ENCODE measurements around the gene CUEDC2.

CUEDC2 gene

GRCh38 chr10:102396730-102397151 is 35.6 kb downstream of the CUEDC2 start:
- no peak for DNase-seq (ENCODE audit: low spot score)

DNA sequence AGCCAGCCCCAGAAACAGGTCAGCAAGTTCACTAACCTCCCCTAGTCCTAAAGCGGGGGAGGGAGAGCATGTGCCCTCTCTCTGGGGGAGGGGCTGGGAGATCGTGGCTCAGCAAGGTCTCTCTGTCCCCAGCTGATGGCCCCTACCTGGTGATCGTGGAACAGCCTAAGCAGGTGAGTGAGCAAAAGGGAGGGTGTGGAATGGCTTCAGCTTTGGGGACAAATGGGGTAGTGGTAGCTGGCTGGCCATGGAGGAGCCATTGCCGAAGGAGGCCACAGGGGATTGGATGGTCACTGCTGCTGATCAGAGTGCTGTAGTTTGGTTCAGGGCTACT is 36.1 kb downstream of the CUEDC2 start:
- no peak for DNase-seq (ENCODE audit: low spot score)

DNA sequence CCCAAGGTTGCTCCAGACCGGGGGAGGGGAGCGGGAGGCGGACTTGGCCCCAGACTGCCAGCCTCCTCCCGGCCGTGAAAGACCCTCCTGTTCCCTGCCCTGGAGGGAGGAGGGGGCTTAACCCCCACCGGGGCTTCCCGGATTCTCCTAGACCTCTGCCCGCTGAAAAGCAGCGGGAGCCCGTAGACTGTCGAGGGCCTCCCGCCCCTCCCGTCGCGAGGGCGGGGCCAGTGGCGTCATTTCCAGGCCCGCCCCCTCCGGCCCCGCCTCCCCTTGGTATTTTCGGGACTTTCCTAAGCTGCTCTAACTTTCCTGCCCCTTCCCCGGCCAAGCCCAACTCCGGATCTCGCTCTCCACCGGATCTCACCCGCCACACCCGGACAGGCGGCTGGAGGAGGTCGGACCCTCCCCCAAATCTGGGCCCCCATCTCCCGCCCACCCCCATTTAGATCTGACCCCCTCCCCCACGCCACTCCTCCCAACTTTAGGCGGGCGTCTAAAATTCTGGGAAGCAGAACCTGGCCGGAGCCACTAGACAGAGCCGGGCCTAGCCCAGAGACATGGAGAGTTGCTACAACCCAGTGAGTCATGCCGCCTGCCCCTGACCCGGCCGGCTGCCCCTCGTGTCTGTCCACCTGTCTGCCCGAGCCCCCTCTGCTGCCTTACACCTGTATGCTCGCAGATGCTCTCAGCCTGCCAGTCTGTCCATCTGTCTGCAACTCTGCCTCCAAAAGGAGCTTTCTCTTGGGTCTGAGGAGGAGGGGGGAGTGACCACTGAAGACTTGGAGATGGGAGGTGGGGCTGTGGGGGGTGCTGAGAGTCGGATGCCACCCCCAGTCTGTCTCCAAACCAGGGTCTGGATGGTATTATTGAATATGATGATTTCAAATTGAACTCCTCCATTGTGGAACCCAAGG is 36.7 kb downstream of the CUEDC2 start, which contains the start of gene NFKB2:
TSS of gene NFKB2 (plus strand) at position 306 of the 917 bp plus-strand sequence. CDS start at position 561, 255 bp downstream.
- peak; percentile 90 for DNase-seq (ENCODE audit: low spot score)

DNA sequence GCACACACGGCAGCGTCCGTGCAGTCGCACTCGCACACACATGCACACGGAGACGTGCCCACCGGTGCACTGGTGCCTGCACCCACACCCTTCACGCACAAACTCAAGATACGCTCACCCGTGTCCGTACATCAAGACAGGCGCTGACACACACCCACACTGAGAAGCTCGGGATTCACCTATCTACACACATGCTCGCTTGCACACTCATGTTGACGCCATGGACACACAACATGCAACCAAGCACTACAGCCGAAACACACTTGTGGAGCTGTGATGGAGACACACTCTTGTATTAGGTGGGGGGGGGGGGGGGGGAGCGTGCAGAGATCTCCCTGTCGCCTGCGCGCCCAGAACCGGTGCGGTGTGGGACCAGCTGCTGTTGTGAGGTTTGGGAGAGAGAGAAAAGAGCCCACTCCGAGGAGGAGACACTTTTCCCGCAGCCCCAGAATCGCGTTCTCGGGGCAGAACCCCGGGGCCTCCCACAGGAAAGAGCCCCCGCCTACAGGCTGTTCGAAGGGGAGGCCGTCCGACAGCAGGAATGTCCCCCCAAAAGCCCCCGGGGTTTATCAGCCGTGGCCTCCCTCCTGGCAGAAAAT is 37.5 kb downstream of the CUEDC2 start:
- DNase-seq (ENCODE audit: low spot score): no peak

DNA sequence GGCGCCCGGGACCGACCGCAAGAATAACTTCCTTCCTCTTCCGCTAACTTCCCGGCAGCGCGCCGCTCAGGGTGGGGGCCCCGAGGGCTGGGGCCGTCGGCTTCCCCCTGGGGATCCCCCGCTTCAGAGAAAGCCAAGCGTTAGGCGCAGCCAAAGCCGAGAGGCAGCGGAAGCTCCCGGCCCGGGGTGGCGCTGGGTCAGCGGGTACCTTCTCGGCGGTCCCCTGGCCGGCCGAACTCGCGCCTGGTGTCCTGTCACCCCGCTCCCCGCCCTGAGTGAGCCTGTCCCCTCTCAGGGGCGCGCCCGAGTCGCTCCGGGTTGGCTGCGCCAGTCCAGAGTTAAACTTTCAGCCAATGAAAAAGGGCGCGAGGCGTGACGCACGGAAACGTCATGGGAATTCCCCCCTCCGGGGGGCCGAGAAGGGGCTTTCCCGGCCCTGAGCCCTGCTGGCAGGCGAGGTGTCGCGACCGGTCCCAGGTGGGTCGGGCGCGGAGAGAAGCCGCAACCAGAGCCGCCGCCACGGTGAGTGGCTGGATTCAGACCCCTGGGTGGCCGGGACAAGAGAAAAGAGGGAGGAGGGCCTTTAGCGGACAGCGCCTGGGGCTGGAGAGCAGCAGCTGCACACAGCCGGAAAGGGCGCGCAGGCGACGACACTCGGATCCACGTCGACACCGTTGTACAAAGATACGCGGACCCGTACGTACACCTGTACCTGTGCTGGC is 38.1 kb downstream of the CUEDC2 start:
- DNase-seq (ENCODE audit: low spot score): peak; percentile 98

- no peak for DNase-seq (ENCODE audit: low spot score)
Measured at GRCh38 chr10:102393411-102394078, 38.8 kb downstream of the CUEDC2 start.

- DNase-seq (ENCODE audit: low spot score): no peak
Measured at GRCh38 chr10:102392306-102392705, 40.1 kb downstream of the CUEDC2 start.

DNA sequence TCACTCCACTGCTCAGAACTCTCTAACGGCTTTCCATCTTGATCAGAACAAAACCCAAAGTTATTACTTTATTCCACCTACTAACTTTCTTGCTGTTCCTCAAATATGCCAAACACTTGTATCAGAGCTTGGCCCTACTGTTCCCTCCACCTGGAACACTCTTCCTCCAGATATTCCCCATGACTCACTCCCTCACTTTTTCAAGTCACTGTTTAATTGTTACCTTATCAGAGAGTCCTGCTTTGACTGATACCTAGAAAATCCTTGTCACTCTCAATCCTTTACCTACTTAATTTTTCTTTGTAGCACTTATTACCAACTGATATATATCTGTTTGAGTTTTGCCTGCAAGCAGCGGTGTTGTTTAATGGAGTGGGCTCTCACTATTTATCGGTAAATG is 42.5 kb downstream of the CUEDC2 start:
- DNase-seq (ENCODE audit: low spot score): no peak

DNA sequence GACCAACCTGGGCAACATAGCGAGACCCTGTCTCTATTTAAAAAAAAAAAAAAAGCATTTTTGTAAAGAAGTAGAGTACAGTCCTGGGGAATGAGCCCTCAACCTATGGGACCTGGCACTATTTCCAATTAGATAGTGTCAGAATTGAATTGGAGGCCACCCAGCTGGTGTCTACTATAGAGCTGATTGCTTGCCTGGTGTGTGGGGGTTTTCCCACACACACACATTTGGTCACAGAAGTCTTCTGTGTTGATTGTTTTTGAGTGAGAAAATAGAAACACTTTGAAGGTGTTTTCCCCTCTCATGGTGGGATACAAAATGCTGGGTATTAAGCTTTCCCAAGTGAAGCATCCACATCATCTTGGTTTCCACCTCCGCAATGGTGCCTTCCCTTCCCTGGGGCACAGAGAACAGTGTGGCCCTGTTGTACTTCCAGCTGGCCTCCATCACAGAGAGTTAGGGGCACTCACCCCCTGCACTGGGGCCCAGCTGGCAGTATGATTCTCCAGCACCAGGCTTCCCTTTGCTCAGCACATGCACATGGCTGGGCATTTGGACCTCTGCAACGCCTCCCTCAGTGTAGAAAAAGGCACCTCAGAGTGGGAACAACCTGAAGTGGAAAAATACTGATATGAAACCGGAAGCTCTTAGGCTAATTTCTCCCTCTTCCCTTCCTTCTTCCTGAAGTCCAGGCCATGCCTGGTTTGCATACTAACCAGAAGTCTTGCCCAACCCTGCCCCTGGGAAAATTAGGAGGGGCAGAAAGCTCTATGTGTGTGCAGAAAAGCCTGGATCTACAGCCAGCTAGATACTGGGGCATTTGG is 47.6 kb downstream of the CUEDC2 start:
- DNase-seq (ENCODE audit: low spot score): no peak

DNA sequence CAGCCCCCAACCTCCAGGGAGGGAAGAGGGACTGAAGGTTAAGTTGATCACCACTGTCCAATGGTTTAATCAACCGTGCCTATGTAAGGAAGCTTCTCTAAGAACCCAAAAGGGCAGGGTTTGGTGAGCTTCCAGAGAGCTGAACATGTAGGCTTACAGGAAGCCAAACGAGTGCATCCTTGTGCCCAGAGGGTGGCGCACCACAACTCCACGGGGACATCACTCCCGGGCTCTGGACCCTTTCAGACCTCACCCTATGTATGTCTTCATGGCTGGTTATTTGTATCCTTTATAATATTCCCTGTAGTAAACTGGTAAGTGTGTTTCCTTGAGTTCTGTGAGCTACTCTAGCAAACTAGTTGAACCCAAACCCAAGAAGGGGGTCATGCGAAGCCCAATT is 48.3 kb downstream of the CUEDC2 start:
- peak; percentile 5 for DNase-seq (ENCODE audit: low spot score)

- DNase-seq (ENCODE audit: low spot score): no peak
Measured at GRCh38 chr10:102382871-102383270, 49.5 kb downstream of the CUEDC2 start.

DNA sequence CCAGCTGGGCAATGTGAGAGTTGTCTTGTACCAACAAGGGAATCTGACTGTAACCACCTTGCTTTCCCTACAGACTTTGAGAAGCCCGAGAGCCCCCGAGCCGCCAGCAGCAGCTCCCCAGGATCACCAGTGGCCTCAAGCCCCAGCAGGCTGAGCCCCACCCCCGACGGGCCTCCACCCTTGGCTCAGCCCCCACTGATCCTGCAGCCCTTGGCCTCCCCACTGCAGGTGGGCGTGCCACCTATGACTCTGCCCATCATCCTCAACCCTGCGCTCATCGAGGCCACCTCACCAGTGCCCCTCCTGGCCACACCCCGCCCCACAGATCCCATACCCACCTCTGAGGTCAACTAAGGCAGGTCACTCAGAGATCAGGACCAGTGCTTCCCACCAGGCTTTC is 50.4 kb downstream of the CUEDC2 start:
- no peak for DNase-seq (ENCODE audit: low spot score)

DNA sequence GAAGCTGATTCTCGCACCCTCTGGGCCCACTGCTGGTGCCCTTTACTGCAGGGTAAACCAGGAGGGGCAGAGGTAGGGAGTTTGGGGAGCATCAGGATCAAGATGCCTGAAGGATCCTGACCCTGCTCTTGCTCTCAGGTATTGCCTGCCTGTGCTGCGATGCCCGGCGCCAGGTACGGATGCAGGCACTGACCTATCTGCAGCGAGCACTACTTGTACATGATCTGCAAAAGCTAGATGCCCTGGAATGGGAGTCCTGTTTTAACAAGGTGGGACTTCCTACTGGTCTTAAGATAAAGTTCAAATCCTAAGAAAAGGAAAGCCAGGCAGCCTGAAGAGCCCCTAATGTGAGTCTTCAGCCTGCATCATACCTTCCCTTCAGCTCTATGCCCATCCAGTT is 53.0 kb downstream of the CUEDC2 start:
- no peak for DNase-seq (ENCODE audit: low spot score)

GRCh38 chr10:102376901-102377300 is 55.5 kb downstream of the CUEDC2 start:
- DNase-seq (ENCODE audit: low spot score): no peak

GRCh38 chr10:102375867-102376266 is 56.5 kb downstream of the CUEDC2 start:
- DNase-seq (ENCODE audit: low spot score): no peak

DNA sequence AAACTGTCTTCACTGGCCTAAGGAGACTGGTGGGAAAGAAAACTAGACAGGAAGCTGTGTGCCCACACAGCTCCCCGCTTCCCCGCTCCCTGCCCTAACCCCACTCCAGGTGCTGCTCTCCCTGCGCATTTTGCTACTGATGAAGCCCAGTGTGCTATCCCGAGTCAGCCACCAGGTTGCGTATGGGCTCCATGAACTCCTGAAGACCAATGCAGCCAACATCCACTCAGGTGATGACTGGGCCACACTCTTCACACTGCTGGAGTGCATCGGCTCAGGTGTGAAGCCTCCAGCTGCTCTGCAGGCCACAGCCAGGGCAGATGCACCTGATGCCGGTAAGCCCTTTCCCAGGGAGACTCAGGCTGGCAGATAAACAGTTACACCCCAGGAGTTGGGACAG is 57.1 kb downstream of the CUEDC2 start:
- DNase-seq (ENCODE audit: low spot score): no peak

Measured in CD4-positive, alpha-beta T cell treated with Interleukin-2 at 100 ng/mL for 4 hours (primary cell).